Upper lobe of left lung (tissue), 6 donors: ENCODE data around the gene ZNF584. TPM values are rescaled to one million over a fixed set of nuclear protein-coding genes. Genes with fewer than 3 reads are reported as not detected.
"Not testable (repeated sequence)": the region's sequence is repeated elsewhere in the genome, so short reads cannot be mapped to it uniquely, and the experiment has no call there.

Source experiments
- ATAC-seq, 2 donors: fragments of 200-7000 bp; cut with Tn5 transposase; one replicate each; pipeline ENCODE4 v1.9.1; 2022; ENCODE audit warnings: mild to moderate bottlenecking in 2 of 2, moderate library complexity in 2 of 2; ENCODE audit not compliant: low FRiP score in 2 of 2
- DNase-seq, 2 donors: peaks; one replicate each; pipeline ENCODE4 v3.0.0-alpha.2; 2019 to 2020
- H3K27ac ChIP-seq, 4 donors: fragments of 200-600 bp; sonication (generic); one replicate each; pipeline ENCODE4 v1.5.1; 2016 to 2019
- H3K27me3 ChIP-seq, 4 donors: fragments of 200-600 bp; sonication (generic); one replicate each; pipeline ENCODE4 v1.5.1; 2017 to 2019
- H3K36me3 ChIP-seq, 4 donors: fragments of 200-600 bp; sonication (generic); one replicate each; pipeline ENCODE4 v1.5.1; 2016 to 2019
- H3K4me1 ChIP-seq, 4 donors: fragments of 200-600 bp; sonication (generic); one replicate each; pipeline ENCODE4 v1.5.1; 2018 to 2019
- H3K4me3 ChIP-seq, 4 donors: fragments of 200-600 bp; sonication (generic); one replicate each; pipeline ENCODE4 v1.5.1; 2017 to 2019; ENCODE audit warnings: mild to moderate bottlenecking in 2 of 4, moderate library complexity in 1 of 4
- H3K9me3 ChIP-seq, 4 donors: fragments of 200-600 bp; sonication (generic); one replicate each; pipeline ENCODE4 v1.5.1; 2018 to 2019
- EP300 ChIP-seq, 4 donors: sonication (generic); formaldehyde crosslinking; IDR thresholded peaks; one replicate each; pipeline ENCODE4 v1.5.1; 2017; ENCODE audit warnings: antibody characterized with exemption in 4 of 4, control low read depth in 2 of 4
- POLR2A ChIP-seq, 4 donors: fragments of 450-650 bp; IDR thresholded peaks; one replicate each; pipeline ENCODE4 v1.5.1; 2016 to 2017; ENCODE audit warnings: antibody characterized with exemption in 4 of 4, mild to moderate bottlenecking in 2 of 4
- POLR2AphosphoS5 ChIP-seq, 2 donors: sonication (generic); formaldehyde crosslinking; IDR thresholded peaks; one replicate each; pipeline ENCODE4 v1.5.1; 2017; ENCODE audit warnings: antibody characterized with exemption in 2 of 2
- WGBS, 2 donors: methylation state at CpG; one replicate each; pipeline ENCODE4 v1.1.5; 2017 to 2018; 5-methylcytosine and 5-hydroxymethylcytosine counted together
- total RNA-seq, 6 donors: library from RNA; depleted of rRNA in 4 of 6; stranded (reverse); fragments of >200 nt in 4 of 6; gene quantifications; one replicate each; pipeline versions ENCODE4 v1.1.0 to v1.2.1, GENCODE V29; 2016 to 2021
- TF ChIP-seq, protein P1 (sequence below), 6 experiments: fragments of 450-650 bp in 4 of 6; fragments of 200-600 bp in 2 of 6; sonication (generic) in 2 of 6; IDR thresholded peaks; one replicate each; pipeline ENCODE4 v1.5.1; 2016 to 2019; ENCODE audit warnings: antibody characterized with exemption in 6 of 6
- donor health status: DM: no; HTN: no; CAD: no; lungs with moderate emphysema.
- donor health status: DM: no; HTN: yes; CAD: no; lungs with severe emphysema.

ZNF584 gene
- total RNA-seq, 6 donors from 2014 or later = 7.4 to 31.0 (median 13.1) TPM

DNA sequence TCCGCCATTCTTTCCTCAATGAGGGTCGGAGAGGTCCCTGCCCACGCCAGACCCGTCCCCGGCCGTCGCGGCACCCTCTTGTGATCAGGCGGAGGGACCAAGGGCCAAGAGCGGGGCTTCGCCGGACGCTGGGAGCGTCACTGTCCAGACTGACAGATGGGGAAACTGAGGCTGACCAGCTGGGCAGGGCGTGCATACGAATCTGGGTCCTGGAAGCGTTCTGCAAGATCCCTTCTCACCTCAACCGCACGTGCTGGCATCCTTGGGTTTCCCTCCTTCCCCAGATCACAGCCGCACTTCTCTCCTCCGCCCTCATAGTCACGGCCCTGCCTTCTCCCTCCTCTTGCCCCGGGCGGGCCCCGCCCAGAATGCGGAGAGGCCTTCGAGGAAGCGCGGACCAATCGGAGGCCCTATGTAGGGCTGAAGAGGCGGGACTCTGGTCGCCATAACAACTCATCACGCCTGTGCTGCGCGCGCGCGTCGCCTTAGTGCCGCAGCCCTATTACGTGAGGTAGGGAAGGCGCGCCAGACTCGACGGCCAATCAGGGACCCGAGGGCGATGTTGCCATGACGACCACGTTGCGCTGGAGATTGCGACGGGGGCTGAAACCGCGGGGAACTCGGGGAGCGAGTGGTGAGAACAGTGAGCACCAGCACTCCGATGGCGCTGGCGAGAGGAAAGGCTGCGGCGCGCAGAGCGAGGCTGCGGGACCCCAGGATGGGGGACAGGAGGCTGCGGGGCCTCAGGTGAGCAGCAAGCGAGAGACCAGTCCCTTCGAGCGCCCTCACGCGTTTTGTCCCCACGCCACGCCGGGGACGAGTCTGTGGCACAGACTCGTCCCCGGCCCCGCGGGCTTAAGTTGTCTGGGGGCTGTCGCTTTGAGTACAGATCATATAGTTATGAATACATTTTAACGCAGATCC lies 7.3 kb upstream of the ZNF584 start:
- 4% methylated on average over 47 to 77 of the region's 80 CpGs for WGBS, 2 donors
- ATAC-seq = peak; percentile 99
- Histone ChIP-seq H3K27me3 (peaks cover 0 to 8% (median under 1%) of the 10 kb centered on the region in 4 donors), H3K9me3 (no peaks in the 10 kb centered on the region), H3K4me3 (peak overlapping the region; percentile 57 to 70 (median 65)), H3K4me1 (peaks cover 15 to 26% (median 18%) of the 10 kb centered on the region in 4 donors), H3K27ac (peak overlapping the region; percentile 64 to 85 (median 70)), H3K36me3 (no peaks in the 10 kb centered on the region)
- peak; percentile 98 to 99 for DNase-seq
- TF ChIP-seq POLR2A (IDR thresholded peaks at IDR 0.05) (peak in 3 of 4 donors; percentile 67 to 89 (median 81)), POLR2AphosphoS5 (IDR thresholded peaks at IDR 0.05) (peak; percentile 84 to 96), EP300 (IDR thresholded peaks at IDR 0.05) (peak in 1 of 4 donors; percentile 26)
- TF ChIP-seq, protein P1, sequence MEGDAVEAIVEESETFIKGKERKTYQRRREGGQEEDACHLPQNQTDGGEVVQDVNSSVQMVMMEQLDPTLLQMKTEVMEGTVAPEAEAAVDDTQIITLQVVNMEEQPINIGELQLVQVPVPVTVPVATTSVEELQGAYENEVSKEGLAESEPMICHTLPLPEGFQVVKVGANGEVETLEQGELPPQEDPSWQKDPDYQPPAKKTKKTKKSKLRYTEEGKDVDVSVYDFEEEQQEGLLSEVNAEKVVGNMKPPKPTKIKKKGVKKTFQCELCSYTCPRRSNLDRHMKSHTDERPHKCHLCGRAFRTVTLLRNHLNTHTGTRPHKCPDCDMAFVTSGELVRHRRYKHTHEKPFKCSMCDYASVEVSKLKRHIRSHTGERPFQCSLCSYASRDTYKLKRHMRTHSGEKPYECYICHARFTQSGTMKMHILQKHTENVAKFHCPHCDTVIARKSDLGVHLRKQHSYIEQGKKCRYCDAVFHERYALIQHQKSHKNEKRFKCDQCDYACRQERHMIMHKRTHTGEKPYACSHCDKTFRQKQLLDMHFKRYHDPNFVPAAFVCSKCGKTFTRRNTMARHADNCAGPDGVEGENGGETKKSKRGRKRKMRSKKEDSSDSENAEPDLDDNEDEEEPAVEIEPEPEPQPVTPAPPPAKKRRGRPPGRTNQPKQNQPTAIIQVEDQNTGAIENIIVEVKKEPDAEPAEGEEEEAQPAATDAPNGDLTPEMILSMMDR (IDR thresholded peaks at IDR 0.05) = no peak

DNA sequence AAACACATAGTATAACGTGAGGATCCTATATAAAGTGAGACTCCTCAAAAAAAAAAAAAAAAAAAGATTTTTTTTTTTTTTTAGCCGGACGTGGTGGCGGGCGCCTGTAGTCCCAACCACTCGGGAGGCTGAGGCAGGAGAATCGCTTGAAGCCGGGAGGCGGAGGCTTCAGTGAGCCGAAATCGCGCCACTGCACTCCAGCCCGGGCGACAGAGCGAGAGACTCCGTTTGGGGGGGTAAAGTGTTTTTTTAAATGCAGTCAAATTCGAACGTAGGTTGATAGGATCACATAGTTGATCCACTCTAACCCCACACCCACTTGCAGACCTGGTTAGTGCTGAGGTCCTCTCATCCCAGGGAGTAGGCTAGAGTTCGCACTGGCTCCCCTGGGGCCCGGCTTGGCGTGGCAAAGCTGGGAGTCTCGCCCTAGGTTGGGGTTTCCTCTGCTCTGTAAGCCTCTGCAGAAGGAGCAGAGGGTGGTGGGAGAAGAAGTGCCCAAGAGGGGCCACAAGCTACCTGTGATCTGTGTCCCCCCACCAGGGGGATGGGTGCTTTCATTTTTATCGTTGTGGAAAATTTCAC lies 6.5 kb upstream of the ZNF584 start:
- DNase-seq (peak in 1 of 2 donors; percentile 54), ATAC-seq (no peak)
- WGBS, 2 donors = 23 to 29% methylated on average over 21 to 23 of the region's 23 CpGs
- TF ChIP-seq POLR2A (IDR thresholded peaks at IDR 0.05) = no peak
- TF ChIP-seq, protein P1 (IDR thresholded peaks at IDR 0.05) = no peak
- TF ChIP-seq EP300 (IDR thresholded peaks at IDR 0.05) = no peak
- no peak for TF ChIP-seq POLR2AphosphoS5 (IDR thresholded peaks at IDR 0.05)
- H3K27ac ChIP-seq = peak overlapping the region; percentile 64 to 85 (median 70)
- no peaks in the 10 kb centered on the region for H3K9me3 ChIP-seq
- H3K4me3 ChIP-seq = peak overlapping the region in 3 of 4 donors; percentile 57 to 70 (median 67)
- H3K36me3 ChIP-seq = no peaks in the 10 kb centered on the region
- peaks cover 0 to 2% (median 0%) of the 10 kb centered on the region in 4 donors for H3K27me3 ChIP-seq
- H3K4me1 ChIP-seq = peaks cover 15 to 24% (median 18%) of the 10 kb centered on the region in 4 donors

DNA sequence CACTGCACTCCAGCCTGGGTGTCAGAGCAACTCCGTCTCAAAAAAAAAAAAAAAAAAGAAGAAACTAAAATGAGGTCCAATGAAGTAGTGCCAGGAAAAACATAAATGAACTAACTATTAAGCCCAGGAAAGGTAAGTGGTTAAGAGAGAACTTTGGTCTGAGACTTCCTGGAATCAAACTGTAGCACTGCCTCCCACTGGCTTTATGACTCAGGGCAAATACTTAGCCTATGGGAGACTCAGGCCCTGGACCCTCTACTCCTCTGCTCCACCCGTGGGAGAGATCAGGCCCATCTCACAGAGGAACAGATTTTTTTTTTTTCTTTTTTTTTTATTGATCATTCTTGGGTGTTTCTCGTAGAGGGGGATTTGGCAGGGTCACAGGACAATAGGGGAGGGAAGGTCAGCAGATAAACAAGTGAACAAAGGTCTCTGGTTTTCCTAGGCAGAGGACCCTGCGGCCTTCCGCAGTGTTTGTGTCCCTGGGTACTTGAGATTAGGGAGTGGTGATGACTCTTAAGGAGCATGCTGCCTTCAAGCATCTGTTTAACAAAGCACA lies 4.5 kb upstream of the ZNF584 start:
- not testable (repeated sequence) for ATAC-seq, H3K4me3 ChIP-seq, H3K9me3 ChIP-seq, DNase-seq, H3K27me3 ChIP-seq, H3K27ac ChIP-seq, H3K36me3 ChIP-seq
- H3K4me1 ChIP-seq = peaks cover 24 to 35% (median 27%) of the 10 kb centered on the region in 4 donors
- 67 to 72% methylated on average over 5 of the region's 5 CpGs for WGBS, 2 donors

DNA sequence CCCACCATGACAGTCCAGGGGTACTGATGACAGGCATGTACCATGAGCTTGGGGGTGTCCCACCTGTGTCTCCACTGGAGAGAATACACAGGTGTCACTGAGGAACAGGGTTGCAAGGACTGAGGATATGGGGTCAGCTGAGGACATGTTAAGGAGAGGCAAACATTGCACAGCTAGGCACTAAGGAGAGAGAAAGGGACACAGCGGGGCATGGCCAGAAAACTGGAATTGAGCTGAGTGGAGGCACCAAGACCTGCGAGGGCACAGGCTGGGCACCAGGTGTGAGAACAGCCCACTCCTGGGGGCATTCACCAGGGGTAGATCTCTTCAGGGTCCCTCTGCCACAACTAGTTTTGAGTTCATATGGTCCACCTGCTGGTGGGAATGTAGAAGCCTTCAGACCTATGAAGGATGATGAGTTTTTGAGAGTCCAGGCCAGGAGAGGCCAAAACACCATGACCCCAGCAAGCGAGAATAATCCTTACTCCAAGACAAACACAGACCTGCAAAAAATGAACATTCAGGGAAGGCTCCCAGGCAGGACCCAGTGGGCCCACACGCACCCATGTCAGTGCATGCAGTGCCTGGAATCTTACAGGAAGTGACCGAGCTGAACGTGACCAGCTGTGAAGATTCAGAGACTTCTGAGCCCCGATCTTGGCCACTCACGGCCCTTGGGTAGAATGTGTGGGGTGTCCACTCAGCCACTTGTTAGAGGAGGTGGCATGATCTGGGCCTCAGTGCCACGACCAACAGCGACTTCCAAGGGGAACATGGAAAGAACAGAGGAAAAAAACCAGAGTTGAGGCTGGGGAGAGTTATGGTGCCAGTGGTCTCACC lies 1.4 kb upstream of the ZNF584 start:
- no peak for TF ChIP-seq POLR2AphosphoS5 (IDR thresholded peaks at IDR 0.05)
- TF ChIP-seq, protein P1 (IDR thresholded peaks at IDR 0.05) = peak in 3 of 6 experiments; percentile 27 to 33 (median 28)
- 67 to 87% methylated on average over 6 to 10 of the region's 10 CpGs for WGBS, 2 donors
- peak overlapping the region in 3 of 4 donors; percentile 75 to 86 (median 78) for H3K4me3 ChIP-seq
- H3K9me3 ChIP-seq = no peaks in the 10 kb centered on the region
- no peak for ATAC-seq
- peak overlapping the region in 3 of 4 donors; percentile 78 to 91 (median 88) for H3K27ac ChIP-seq
- no peak for DNase-seq
- H3K27me3 ChIP-seq = no peaks in the 10 kb centered on the region
- no peaks in the 10 kb centered on the region for H3K36me3 ChIP-seq
- peaks cover 21 to 33% (median 25%) of the 10 kb centered on the region in 4 donors for H3K4me1 ChIP-seq
